ENCODE results near the gene RPL37. TPM values are rescaled to one million over a fixed set of nuclear protein-coding genes. Genes with fewer than 3 reads are reported as not detected.
A peak's percentile ranks its signal among the peaks of the same experiment; 100 is the strongest.

RPL37 gene
- total RNA-seq, 1 donor from 2014 or later = 1,420 TPM

DNA sequence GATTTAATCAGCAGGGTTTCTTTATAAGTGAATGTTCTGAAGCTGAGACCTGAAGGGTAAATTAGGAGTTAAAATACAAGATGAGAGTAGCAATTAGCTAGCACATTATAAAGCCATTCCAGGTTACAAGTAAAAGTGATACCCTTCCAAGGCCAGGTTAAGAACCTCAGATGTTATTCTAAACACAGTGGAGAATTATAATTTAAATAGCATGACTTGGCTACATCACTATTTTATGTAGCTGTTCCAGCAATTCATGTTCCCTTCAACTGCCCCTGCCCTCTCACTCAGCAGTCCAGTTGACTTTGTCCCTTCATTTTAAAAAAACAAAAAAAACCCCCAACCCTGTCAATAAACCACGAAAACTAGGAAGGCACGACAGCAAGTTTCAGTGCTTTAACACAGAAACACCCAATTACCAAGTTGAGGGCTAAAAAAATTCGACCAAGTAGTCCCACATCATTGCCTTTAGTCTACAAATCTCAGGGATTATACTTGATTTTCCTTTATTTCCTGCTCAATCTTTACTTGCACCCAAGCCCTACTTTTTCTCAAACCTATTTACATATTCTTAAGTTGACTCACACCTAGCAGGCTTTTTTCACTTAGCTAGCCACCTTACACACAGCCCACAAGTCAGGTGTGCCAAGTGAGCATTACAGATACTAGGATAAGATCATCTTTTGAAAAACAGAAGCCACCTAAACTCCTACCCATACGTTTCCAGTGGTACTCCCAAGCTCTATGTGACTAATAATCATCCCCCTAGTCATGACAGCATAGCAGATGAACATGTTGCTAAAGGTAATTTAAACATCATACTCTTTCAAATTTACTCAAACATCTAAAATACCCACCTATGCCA, 3.4 kb downstream of the RPL37 start:
- TF ChIP-seq, protein P1, sequence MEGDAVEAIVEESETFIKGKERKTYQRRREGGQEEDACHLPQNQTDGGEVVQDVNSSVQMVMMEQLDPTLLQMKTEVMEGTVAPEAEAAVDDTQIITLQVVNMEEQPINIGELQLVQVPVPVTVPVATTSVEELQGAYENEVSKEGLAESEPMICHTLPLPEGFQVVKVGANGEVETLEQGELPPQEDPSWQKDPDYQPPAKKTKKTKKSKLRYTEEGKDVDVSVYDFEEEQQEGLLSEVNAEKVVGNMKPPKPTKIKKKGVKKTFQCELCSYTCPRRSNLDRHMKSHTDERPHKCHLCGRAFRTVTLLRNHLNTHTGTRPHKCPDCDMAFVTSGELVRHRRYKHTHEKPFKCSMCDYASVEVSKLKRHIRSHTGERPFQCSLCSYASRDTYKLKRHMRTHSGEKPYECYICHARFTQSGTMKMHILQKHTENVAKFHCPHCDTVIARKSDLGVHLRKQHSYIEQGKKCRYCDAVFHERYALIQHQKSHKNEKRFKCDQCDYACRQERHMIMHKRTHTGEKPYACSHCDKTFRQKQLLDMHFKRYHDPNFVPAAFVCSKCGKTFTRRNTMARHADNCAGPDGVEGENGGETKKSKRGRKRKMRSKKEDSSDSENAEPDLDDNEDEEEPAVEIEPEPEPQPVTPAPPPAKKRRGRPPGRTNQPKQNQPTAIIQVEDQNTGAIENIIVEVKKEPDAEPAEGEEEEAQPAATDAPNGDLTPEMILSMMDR (IDR thresholded peaks at IDR 0.05; ENCODE audit: unreplicated experiment) = no peak
- H3K9me3 Mint-ChIP-seq = no peaks in the 10 kb centered on the region
- H3K27me3 Mint-ChIP-seq (ENCODE audit: low read depth) = no peaks in the 10 kb centered on the region
- H3K36me3 Mint-ChIP-seq = peaks cover 54% of the 10 kb centered on the region
- peaks cover 46% of the 10 kb centered on the region for H3K4me1 Mint-ChIP-seq
- H3K4me3 Mint-ChIP-seq = no peak overlapping the region
- H3K27ac Mint-ChIP-seq = peak overlapping the region; percentile 30
- no peak for DNase-seq (ENCODE audit: low spot score in 2 of 2, unreplicated experiment in 2 of 2)

DNA sequence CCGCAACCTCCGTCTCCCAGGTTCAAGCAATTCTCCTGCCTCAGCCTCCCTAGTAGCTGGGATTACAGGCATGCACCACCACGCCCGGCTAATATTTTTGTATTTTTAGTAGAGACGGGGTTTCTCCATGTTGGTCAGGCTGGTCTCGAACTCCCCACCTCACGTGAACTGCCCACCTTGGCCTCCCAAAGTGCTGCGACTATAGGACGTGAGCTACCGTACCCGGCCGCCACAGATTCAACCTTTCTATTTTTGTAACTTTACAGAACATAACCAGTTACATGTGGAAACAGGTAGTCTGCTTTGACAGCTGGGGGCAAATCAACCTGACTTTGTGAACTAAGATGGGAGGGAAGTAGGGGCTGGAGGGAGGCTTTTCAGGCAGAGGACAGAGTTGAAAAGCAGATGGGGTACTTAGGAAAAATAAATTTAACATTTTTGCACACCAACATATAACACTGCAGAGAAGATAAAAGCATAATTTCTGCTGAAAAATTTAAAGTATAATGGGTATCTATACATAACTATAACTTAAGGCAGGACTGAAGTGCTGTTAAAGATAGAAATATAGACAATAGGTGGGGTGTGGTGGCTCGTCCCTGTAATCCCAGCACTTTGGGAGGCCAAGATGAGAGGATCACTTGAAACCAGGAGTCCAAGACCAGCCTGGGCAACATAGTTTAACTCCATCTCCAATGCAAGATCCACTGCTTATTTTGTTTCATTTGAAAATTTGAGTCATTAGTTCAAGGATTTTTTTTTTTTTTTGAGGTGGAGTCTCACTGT, 5.1 kb downstream of the RPL37 start:
- Mint-ChIP-seq H3K4me1 (peaks cover 35% of the 10 kb centered on the region), H3K27me3 (ENCODE audit: low read depth) (no peaks in the 10 kb centered on the region), H3K4me3 (no peak overlapping the region), H3K36me3 (peaks cover 58% of the 10 kb centered on the region), H3K27ac (no peak overlapping the region), H3K9me3 (no peaks in the 10 kb centered on the region)
- no peak for DNase-seq (ENCODE audit: low spot score in 2 of 2, unreplicated experiment in 2 of 2)
- TF ChIP-seq, protein P1 (IDR thresholded peaks at IDR 0.05; ENCODE audit: unreplicated experiment) = no peak

DNA sequence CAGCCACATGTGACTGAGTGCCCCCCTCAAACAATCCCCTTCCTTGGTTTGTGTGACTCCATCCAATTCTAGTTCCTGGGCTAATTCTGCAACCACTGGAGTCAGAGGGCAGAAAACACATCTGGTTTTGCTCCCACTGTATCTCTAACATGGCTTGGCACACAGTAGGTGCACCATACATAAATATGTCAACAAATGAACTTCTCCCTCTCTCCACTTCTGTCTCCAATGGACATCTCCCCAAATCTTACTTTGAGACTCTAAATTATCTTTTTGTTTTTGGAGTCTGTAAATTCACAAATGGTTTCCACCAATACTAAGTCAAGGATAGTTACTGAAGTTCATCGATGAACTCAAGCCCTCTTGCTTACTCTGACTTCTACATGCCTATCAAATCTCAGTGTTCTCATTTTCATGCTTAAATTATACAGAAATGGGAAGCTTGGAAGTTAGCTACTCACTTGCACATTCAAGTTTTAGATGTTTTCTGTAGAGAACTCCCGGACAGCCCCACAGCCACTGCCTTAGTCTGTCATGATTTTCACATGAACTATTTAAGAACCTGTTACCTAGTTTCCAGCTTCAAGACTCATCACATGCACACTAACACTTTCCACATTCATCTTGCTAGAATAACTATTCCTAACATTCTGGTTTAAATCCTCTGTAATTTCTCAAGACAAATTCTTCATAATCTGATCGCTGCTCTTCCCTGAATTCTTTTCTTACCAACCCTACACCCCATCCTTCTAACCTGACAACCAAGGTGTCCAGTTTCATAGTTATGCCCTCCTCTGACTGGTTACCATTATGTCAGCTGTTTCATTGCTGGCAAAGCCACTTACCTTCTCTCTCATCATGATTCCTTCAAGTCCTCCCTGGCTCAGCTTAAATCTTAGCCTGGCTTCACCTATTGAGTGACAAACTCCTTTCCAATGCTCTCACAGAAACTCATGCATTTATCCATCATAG, 6.0 kb downstream of the RPL37 start:
- DNase-seq (ENCODE audit: low spot score in 2 of 2, unreplicated experiment in 2 of 2) = no peak
- Mint-ChIP-seq H3K36me3 (peaks cover 57% of the 10 kb centered on the region), H3K4me3 (no peak overlapping the region), H3K4me1 (peaks cover 29% of the 10 kb centered on the region), H3K9me3 (no peaks in the 10 kb centered on the region), H3K27me3 (ENCODE audit: low read depth) (no peaks in the 10 kb centered on the region), H3K27ac (peak overlapping the region; percentile 68)
- TF ChIP-seq, protein P1 (IDR thresholded peaks at IDR 0.05; ENCODE audit: unreplicated experiment) = no peak

DNA sequence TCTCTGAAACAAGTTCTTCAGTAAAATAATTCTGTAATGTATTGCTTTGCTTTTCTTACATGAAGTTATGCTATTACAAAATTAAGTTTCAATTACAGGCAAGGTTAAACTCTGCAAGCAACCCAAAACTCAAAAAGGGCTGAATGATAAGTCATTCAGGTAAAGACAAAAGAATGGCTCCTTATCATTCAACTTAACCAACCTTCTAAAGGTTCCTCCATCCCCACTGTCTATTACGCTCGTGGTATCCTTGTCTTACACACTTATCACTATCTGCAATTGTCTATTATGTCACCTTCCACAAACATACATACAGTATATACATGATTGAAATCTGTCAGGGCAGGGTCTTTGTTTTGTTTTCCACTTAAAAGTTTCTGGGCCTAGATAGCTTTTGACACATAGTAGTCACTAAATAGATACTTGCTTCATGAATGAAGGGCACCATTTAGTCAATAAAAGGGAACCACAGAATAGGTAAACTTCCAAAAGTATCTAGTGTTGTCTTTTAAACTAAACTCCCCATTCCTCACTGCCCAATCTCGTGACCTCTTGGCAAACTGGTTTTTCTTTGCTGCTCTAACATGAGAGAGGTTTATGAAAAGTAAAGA, 6.9 kb downstream of the RPL37 start:
- TF ChIP-seq, protein P1 (IDR thresholded peaks at IDR 0.05; ENCODE audit: unreplicated experiment) = no peak
- peaks cover 20% of the 10 kb centered on the region for H3K4me1 Mint-ChIP-seq
- H3K27me3 Mint-ChIP-seq (ENCODE audit: low read depth) = no peaks in the 10 kb centered on the region
- peak overlapping the region; percentile 68 for H3K27ac Mint-ChIP-seq
- no peak for DNase-seq (ENCODE audit: low spot score in 2 of 2, unreplicated experiment in 2 of 2)
- H3K4me3 Mint-ChIP-seq = no peak overlapping the region
- peaks cover 51% of the 10 kb centered on the region for H3K36me3 Mint-ChIP-seq
- no peaks in the 10 kb centered on the region for H3K9me3 Mint-ChIP-seq
